ENCODE measurements around the gene ZCCHC7. TPM values are rescaled to one million over a fixed set of nuclear protein-coding genes. Genes with fewer than 3 reads are reported as not detected.

ZCCHC7 gene
- total and polyA plus RNA-seq, 2 donors (not counting 3 experiments of a cell fraction or from before 2014, with no cell fraction given): 7.4 to 14.8 TPM

DNA sequence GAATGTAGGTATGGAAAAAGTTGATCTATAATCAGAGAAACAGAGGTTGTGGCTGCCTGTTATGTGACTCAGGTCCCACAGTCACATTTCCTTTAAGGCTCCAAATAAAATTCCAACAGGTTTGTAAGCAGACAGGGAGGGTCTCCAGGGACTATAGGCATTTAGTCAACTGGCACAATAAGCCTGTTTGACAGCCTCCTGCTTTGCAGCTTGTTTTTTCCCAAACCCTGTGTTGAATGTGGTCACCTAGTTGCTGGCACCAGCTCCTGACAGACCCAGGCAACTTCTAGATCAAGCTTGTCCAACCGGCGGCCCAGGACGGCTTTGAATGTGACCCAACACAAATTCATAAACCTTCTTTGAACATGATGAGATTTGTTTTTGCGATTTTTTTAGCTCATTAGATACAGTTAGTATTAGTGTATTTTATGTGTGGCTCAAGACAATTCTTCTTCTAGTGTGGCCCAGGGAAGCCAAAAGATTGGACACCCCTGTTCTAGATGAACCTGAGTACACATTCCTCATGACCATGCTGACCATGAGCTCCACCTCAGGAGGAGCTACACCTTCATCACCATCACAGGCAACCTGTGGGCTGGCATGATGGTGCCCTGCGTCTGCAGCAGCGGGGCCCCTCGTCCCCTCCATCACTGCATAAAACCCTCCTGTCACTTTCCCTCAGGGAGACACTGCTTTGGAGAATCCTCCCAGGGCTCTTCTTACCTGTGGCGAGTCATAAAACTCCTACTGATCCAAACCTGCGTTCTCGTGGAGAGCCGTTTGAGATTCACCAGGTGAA lies 286.4 kb downstream of the ZCCHC7 start:
- POLR2A ChIA-PET: no interaction called here
- Histone ChIP-seq H3K4me3 (replicated peaks in 1 of 3; ENCODE audit: insufficient read depth in 1 of 3, low read depth in 1 of 3, low read length in 3 of 3) (no peak overlapping the region), H3K27me3 (ENCODE audit: control insufficient read depth in 2 of 2, insufficient read depth in 2 of 2, low read length in 2 of 2) (peaks cover 2 to 15% of the 10 kb centered on the region in 2 experiments), H3K9ac (replicated peaks; ENCODE audit: extremely low read depth, insufficient read depth, low read length) (no peak overlapping the region), H3K36me3 (ENCODE audit: control insufficient read depth in 2 of 2, extremely low read depth in 1 of 2, insufficient read depth in 2 of 2, low read length in 2 of 2) (no peaks in the 10 kb centered on the region), H3K4me1 (ENCODE audit: control insufficient read depth, extremely low read depth, insufficient read depth, low read length) (no peaks in the 10 kb centered on the region), H3K27ac (ENCODE audit: insufficient read depth, low read depth, low read length) (no peak overlapping the region), H4K20me1 (replicated peaks; ENCODE audit: control insufficient read depth, extremely low read depth, insufficient read depth, low read length) (no peaks in the 10 kb centered on the region), H3K9me3 (replicated peaks; ENCODE audit: control insufficient read depth, insufficient read depth, low read length) (no peaks in the 10 kb centered on the region), H2AFZ (ENCODE audit: low read depth, low read length) (no peak overlapping the region), H3K9me1 (replicated peaks; ENCODE audit: control insufficient read depth, extremely low read depth, insufficient read depth, low read length) (no peaks in the 10 kb centered on the region), H3K79me2 (ENCODE audit: control insufficient read depth, insufficient read depth, low read length) (no peaks in the 10 kb centered on the region), H3K4me2 (ENCODE audit: insufficient read depth, low read length) (no peak overlapping the region)
- no peak for TF ChIP-seq POLR2A (IDR thresholded peaks at IDR 0.05; ENCODE audit: low read depth, low read length)
- TF ChIP-seq, protein P1, sequence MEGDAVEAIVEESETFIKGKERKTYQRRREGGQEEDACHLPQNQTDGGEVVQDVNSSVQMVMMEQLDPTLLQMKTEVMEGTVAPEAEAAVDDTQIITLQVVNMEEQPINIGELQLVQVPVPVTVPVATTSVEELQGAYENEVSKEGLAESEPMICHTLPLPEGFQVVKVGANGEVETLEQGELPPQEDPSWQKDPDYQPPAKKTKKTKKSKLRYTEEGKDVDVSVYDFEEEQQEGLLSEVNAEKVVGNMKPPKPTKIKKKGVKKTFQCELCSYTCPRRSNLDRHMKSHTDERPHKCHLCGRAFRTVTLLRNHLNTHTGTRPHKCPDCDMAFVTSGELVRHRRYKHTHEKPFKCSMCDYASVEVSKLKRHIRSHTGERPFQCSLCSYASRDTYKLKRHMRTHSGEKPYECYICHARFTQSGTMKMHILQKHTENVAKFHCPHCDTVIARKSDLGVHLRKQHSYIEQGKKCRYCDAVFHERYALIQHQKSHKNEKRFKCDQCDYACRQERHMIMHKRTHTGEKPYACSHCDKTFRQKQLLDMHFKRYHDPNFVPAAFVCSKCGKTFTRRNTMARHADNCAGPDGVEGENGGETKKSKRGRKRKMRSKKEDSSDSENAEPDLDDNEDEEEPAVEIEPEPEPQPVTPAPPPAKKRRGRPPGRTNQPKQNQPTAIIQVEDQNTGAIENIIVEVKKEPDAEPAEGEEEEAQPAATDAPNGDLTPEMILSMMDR (IDR thresholded peaks at IDR 0.05; ENCODE audit: extremely low read depth in 1 of 2, insufficient read depth in 1 of 2, low read depth in 1 of 2, low read length in 2 of 2): no peak
- no peak for TF ChIP-seq POLR2AphosphoS5 (IDR thresholded peaks at IDR 0.05; ENCODE audit: insufficient read depth, low read depth, low read length)
- TF ChIP-seq GATA2 (IDR thresholded peaks at IDR 0.05; ENCODE audit: insufficient read depth, insufficient read length, low read depth, low read length): no peak
- TF ChIP-seq, protein P2, sequence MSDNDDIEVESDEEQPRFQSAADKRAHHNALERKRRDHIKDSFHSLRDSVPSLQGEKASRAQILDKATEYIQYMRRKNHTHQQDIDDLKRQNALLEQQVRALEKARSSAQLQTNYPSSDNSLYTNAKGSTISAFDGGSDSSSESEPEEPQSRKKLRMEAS (IDR thresholded peaks at IDR 0.05; ENCODE audit: insufficient read depth, insufficient read length): no peak
- no peak for TF ChIP-seq JUN (IDR thresholded peaks at IDR 0.05; ENCODE audit: borderline replicate concordance, insufficient read depth, insufficient read length, low read depth)
- TF ChIP-seq MYC (IDR thresholded peaks at IDR 0.05; ENCODE audit: low read depth, low read length): no peak
- no peak for TF ChIP-seq FOS (IDR thresholded peaks at IDR 0.05; ENCODE audit: borderline replicate concordance, insufficient read depth, low read length)
- no peak for TF ChIP-seq EZH2 (IDR thresholded peaks at IDR 0.05; ENCODE audit: borderline replicate concordance, low read depth, low read length, severe bottlenecking)
- intact Hi-C loops (cut with micrococcal nuclease) (no loop called here), dilution Hi-C loops (cut with MboI; ENCODE audit: extremely low pct_ligation_motif_present, low sequenced_read_pairs) (no loop called here)
- DNase-seq (ENCODE audit: low read depth, low spot score): no peak
- no peak for FAIRE-seq
- BruUV-seq (replicated peaks): no TSS peak
- CTCF ChIA-PET: interaction anchor here (1.0 to 1.5 kb wide), 5 partner anchors 11 to 411 kb away, joined by 3 to 5 read pairs (median 3); no protein-coding TSS in a partner anchor
